EH (cell line): Measurements from ENCODE around the gene MANF.
A peak's percentile ranks its signal among the peaks of the same experiment; 100 is the strongest.

Experiments
- DNase-seq: peaks from one replicate; pipeline ENCODE4 v3.0.0-alpha.2; 2015; ENCODE audit warnings: low read depth

MANF gene

GRCh38 chr3:51390246-51391074 lies 5.4 kb downstream of the MANF start:
- DNase-seq, result no peak

- peak; percentile 96 for DNase-seq
Observed at GRCh38 chr3:51391075-51391565, 6.0 kb downstream of the MANF start, which contains the start of gene RBM15B. Gene RBM15B (plus strand): TSS chr3:51391285. CDS start chr3:51391400, 115 bp downstream.

- DNase-seq, result peak; percentile 52
Observed at GRCh38 chr3:51391566-51392354, 6.7 kb downstream of the MANF start.

GRCh38 chr3:51392355-51393133 lies 7.5 kb downstream of the MANF start:
- DNase-seq, result no peak

DNA sequence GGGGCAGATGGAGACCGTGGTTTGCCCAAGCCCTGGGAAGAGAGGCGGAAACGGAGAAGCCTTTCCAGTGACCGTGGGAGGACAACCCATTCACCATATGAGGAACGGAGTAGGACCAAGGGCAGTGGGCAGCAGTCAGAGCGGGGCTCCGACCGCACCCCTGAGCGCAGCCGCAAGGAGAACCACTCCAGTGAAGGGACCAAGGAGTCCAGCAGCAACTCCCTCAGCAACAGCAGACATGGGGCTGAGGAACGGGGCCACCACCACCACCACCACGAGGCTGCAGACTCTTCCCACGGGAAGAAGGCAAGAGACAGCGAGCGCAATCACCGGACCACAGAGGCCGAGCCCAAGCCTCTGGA lies 8.0 kb downstream of the MANF start:
- DNase-seq, result no peak

DNA sequence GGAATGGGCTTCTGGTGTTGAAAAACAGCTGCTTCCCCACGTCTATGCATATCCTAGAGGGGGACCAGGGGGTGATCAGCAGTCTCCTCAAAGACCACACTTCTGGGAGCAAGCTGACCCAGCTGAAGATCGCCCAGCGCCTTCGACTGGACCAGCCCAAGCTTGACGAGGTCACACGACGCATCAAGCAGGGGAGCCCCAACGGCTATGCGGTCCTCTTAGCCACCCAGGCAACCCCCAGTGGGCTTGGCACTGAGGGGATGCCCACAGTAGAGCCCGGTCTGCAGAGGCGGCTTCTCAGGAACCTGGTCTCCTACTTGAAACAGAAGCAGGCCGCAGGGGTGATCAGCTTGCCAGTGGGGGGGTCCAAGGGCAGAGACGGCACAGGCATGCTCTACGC lies 8.5 kb downstream of the MANF start:
- no peak for DNase-seq

- no peak for DNase-seq
Observed at GRCh38 chr3:51394541-51394940, 9.4 kb downstream of the MANF start.

GRCh38 chr3:51395493-51396213 lies 10.6 kb downstream of the MANF start:
- no peak for DNase-seq

GRCh38 chr3:51396401-51396800 lies 11.3 kb downstream of the MANF start:
- DNase-seq, result no peak

GRCh38 chr3:51397392-51397791 lies 12.3 kb downstream of the MANF start:
- DNase-seq, result no peak

DNA sequence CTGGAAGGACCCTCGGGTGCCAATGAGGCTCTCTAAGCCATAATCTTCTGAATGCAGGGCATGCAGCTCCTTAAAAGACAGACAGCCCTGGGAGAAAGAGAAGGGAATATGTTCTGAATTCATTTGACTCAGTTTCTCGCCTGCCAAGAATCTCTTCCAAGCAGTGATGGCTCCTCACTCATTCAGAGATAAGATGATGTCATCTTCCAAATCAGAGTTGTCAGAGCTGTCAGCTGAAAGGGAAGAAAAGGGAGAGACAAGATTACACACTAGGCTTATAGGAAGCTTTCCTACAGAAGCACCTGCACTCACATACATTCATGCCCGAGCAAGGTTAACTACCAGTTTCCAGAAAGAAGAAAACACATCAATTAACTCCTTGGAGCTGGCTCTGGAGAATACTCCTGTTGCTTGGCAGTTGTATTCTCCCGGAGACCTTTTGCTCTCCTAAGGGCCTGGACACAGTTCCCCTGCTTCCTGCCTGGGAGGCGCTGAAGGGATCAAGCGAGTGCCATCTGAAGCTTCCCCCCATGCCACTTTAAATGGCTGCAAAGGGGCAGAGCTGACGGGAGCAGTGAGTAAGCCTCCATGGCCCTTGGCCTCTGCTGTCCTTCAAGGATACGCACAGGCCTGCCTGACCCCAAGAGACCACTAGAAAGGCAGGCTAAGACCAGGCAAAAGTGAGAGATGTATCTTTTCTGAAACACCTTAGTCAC lies 13.7 kb downstream of the MANF start:
- no peak for DNase-seq

DNA sequence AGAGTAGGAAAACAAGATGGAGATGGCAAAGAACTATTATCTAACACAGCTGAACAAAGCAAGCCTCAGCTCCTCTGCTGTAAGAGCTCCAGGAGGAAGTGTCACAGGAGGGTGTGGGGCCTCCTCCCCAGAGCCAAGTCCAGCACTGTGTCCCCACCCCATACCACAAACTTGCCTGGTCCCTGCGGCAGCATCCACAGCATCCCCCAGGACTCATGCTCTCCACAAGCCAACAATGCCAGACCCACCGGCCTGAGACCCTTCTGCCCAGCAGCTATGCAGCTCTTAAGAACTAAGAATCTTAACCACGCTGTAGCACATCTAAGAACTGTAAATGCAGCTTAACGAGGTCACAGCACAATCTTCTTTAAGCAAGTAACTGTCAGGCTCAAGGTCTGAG lies 15.1 kb downstream of the MANF start:
- no peak for DNase-seq

DNA sequence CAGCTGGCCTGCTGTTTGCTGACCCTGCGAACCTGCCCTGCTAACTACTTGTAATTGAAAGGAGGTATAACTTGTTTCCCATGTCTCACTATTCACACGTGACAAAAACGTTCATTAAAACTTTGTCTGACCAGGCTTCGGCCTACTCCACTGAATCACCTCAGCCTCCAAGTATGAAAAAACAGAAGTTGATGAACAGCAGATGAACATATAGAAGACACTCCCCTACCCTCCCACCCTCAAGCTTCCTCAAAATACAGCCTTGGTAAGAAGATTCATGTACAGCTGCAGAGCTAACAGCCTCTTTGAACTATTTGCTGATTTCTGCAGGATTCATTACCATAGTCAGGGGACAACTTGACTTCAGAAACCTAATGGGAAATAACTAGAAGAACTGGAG lies 16.6 kb downstream of the MANF start:
- DNase-seq, result no peak

DNA sequence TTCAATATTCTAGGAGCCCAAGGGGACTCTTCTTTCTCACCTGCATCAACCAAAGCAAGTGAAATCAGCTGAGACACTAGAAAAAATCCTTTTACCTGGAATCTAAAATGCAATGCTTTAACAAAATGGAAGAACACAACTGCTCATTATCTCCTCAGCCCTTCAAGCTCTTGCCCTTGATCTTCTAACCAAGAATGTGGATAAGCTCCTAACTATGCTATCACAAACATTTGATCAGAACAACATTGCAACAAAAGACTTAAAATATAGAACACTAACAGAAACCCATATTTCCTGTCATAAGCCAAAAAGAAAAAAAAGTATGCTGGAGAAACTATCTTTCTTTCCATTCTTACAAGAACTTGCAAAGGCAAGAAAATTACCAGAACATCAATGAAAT lies 18.6 kb downstream of the MANF start:
- no peak for DNase-seq

DNA sequence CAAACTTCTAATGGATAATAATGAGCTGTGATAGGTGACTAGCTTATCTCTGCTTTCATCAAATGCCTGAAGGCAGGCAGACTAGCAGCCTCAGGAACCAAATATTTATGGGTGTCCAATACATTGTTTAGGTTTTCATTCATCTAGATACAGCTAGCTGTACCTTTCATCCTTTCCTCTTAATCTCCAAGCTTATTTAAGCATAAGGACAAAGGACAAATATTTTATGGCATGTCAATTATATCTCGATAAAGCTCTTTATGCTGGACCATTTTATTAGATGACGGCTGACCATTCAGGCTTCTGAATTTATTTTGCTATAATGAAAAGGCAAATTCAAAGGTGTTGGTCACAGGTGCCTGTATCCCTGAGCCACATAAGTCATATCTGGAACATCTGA lies 22.9 kb downstream of the MANF start:
- no peak for DNase-seq

DNA sequence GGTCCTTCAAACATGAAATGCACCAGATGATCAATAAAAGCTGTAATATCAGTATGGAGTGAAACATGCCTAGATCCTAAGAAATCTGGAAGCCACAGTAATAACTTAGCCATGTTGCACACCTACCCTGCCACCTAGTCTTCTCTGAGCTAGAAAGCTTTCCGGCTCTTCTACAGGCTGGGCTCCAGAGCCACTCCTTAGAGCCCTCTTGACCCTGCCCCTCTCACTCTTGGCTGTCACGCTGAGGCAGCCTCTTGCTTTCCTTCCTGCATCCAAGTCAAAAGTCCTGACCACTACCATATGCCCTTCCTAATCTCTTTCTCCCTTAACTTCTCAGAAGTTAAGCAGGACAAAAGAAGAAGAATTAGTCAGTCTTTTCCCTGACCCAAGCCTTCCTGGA lies 23.7 kb downstream of the MANF start:
- no peak for DNase-seq

DNA sequence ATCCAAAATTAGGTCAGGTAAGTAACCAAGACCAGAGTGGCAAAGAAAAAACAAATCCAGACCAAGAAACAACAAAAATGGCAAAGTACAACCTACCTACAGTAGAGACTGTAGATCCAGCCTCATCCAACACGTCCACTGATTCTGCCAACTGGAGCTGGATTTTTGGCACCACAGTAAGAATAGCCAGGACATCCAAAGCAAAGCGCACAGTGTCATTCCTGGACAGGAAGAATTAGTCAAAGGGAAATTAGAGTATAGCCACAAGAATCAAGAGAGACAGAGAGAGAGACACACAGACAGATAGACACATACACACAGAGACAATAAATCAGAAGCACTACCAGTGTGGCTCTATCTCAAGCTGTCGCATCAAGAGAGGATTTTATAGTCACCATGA lies 37.1 kb downstream of the MANF start:
- no peak for DNase-seq

DNA sequence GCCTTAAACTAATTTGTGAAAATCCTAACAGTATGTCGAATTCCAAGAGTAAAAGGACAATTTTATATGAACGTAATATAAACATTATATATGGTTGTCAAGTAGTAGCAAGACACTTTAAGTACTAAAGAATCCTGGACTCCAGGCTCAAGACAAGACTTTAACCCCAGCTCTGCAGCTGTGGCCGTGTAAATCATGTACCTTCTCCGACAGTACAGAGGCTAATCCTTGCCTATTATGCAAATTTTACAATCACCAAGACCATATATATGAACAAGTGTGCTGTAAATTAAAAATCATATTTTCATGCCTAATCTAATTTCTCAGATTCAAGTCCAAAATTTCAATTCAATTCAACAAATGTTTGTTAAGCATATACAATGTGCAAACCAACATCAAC lies 41.8 kb downstream of the MANF start:
- no peak for DNase-seq

DNA sequence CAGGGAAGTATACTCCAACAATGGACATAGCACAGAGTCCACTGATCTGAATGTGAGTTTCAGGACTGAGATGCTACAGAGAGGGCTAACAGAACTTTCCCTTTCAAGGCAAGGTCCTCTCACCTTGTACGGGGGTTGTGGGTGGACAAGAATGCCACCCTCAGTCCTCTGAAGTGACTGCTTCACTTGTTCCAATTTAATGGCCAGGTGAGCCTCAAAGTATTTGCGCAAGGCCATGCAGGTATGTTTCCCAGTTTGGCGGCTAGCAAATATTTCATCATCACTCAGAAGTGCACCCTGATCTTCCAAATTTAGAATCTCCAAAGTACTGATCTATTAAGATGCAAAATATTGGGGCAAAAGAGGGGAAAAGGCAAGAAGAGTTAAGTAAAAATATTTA lies 44.0 kb downstream of the MANF start:
- no peak for DNase-seq

GRCh38 chr3:51434110-51434509 lies 49.0 kb downstream of the MANF start:
- DNase-seq, result no peak

DNA sequence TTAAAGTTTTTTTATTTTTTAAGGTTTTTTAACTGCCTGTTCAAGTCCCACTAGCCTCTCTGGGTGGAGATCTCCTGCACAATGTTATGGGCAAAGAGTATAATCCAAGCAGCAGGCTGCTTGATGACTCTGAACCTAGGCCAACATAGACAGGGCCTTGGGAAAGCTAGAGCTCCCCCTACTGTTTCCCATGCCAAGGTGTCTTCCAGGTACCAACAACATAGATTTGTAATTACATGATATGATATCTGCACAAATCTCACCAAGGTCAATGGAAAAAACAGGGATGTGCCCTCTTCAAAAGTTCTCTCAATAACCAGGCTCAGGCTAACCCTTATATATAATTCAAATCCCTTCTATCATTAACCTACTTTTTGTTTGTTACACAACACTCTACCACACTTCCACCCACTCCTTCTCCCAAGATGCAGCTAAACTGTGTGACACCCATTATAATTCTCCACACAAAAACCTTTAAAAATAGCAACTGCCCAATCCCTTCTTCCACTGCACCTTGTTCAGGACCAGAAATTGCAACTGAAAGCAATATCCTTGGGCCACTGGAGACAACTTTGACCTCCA lies 49.7 kb downstream of the MANF start:
- DNase-seq, result peak; percentile 49
